AG04449 (cell line): ENCODE data around the gene ZG16B.

Source experiments
- CTCF ChIA-PET: fragments of 350-600 bp; formaldehyde crosslinking; extraction: SDS; loops from one replicate; lab custom pipeline; 2021; ENCODE audit warnings: antibody characterized with exemption; lab: Yijun Ruan, JAX
- POLR2A ChIA-PET: fragments of 400-600, 350-600 bp; formaldehyde crosslinking; extraction: SDS; loops from one replicate; lab custom pipeline; 2020; ENCODE audit warnings: antibody characterized with exemption, inconsistent platforms; lab: Yijun Ruan, JAX
- DNase-seq: peaks from one replicate; pipeline ENCODE4 v3.0.0-alpha.2; 2010; ENCODE audit warnings: low read depth, low spot score
- H3K4me3 ChIP-seq: 2 replicates; pipeline ENCODE4 v1.5.1; 2011; ENCODE audit warnings: low read depth, mild to moderate bottlenecking, control low read depth, low read length
- CTCF ChIP-seq: IDR thresholded peaks from one replicate; pipeline ENCODE4 v1.5.1; 2011; ENCODE audit warnings: mild to moderate bottlenecking, moderate library complexity, low read length, control low read depth, inconsistent platforms; ENCODE audit not compliant: insufficient read depth; ENCODE audit errors: missing control alignments

ZG16B gene

DNA sequence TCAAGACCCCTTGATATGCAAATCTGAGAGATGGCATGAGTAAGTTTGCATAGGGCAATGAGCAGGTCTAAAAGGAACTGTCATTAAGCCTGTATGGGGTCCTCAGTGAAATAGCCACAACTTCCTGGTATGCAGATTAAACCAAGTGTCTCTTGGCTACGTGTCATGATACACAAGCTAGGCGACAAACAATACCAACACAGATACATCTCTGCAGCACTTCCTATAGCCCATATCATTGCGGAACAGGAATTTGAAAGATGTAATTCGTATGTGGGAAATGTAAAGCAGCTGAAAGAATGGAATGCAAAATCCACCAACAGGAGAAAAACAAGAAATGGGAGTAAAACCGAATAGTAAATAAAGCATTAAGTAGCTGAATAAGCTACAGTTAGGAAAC is 15.0 kb downstream of the ZG16B start:
- ChIA-PET CTCF (interaction anchor here (1.0 to 4.7 kb wide), 5 partner anchors 9 to 118 kb away, joined by 3 to 38 read pairs (median 4); no protein-coding TSS in a partner anchor), POLR2A (no interaction called here)
- no peak for DNase-seq
- no peak overlapping the region for H3K4me3 ChIP-seq
- TF ChIP-seq CTCF = no peak

DNA sequence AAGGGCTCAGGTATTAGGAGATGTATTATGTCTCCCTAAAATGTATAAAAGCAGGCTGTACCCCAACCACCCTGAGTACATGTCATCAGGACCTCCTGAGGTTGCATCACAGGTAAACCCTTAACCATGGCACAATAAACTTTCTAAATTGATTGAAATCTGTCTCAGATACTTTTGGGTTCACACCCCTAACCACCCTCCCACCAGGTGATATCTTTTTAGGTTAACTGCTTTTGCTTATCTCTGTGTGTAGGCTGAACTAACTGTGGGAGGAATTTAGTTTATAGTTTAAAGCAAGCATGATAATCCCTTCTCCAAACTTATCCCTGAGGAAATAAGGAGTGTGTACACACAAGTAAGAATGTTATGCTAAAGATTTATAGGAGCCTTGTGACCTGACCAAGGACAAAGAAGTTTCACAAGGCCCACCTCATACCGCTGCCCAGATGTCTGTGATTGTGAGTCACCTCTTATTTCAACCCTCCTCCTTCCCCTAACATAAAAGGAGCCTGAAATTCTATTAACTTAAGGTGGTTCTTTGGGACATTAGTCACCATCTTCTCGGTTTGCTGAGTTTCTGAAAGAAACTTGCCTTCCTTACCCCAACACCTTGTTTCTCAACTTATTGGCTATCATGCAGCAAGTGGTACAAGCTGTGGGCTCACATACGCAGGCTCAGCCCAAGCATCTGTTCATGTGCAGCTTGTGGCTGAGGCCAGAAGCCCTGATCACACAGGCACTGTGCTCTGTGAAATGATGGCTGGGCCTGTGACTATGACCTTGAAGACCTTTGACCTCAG is 16.6 kb downstream of the ZG16B start:
- CTCF ChIA-PET = interaction anchor here (0.5 to 2.0 kb wide), 3 partner anchors 8 to 25 kb away, joined by 3 to 15 read pairs (median 3); no protein-coding TSS in a partner anchor
- DNase-seq = no peak
- POLR2A ChIA-PET = no interaction called here
- no peak overlapping the region for H3K4me3 ChIP-seq
- TF ChIP-seq CTCF = no peak

- H3K4me3 ChIP-seq = no peak overlapping the region
- no peak for DNase-seq
- POLR2A ChIA-PET = no interaction called here
- TF ChIP-seq CTCF = no peak
- CTCF ChIA-PET = interaction anchor here (1.3 to 3.4 kb wide), 3 partner anchors 10 to 23 kb away, joined by 4 to 15 read pairs (median 12); no protein-coding TSS in a partner anchor
These were observed 19.0 kb downstream of the ZG16B start for GRCh38 chr16:2848933-2849725.

GRCh38 chr16:2852003-2852730 is 22.1 kb downstream of the ZG16B start:
- DNase-seq = no peak
- ChIA-PET POLR2A (no interaction called here), CTCF (interaction anchor here (1.1 kb wide), 1 partner anchor 16 kb away, joined by 3 read pairs; no protein-coding TSS in a partner anchor)
- no peak for TF ChIP-seq CTCF
- H3K4me3 ChIP-seq = no peak overlapping the region

GRCh38 chr16:2852731-2853507 is 22.8 kb downstream of the ZG16B start:
- no peak for TF ChIP-seq CTCF
- no peak overlapping the region for H3K4me3 ChIP-seq
- ChIA-PET POLR2A (no interaction called here), CTCF (interaction anchor here (1.1 to 2.6 kb wide), 3 partner anchors 13 to 20 kb away, joined by 3 to 31 read pairs (median 9); no protein-coding TSS in a partner anchor)
- DNase-seq = no peak
